ENCODE data around the gene B3GALT6. TPM values are rescaled to one million over a fixed set of nuclear protein-coding genes. Genes with fewer than 3 reads are reported as not detected.

B3GALT6 gene
- total RNA-seq, 2 donors from 2014 or later, result 18.4 to 35.6 TPM

DNA sequence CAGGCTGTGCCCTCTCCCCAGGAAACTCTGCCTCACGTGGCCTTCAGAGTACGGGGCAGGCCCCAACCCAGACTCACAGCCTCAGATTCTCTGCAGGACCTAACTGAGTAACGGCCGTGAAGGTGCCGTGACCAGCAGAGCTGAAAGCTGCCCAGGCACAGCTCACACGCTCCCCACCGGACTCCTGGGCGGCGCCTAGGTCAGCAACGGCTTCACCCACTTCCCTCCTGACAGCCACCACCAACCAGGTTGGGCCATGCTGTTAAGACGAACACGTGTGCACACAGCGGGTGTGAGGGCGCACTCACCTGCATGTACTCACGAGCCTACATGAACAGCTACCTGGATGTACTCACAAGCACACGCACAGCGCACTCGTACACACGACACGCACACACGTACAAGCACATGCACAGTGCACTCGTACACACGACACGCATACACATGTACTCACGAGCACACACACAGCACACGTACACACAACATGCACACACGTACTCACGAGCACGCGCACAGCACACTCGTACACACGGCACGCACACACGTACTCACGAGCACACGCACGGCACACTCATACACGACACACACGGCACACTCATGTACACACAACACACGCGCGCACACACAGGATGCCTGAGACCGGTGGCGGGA lies 9.3 kb upstream of the B3GALT6 start:
- Histone ChIP-seq H3K36me3 (replicated peaks in 1 of 2; ENCODE audit: insufficient read depth in 1 of 2, low read depth in 2 of 2) (peaks cover 15 to 25% of the 10 kb centered on the region in 2 donors), H3K27me3 (no peaks in the 10 kb centered on the region), H3K4me3 (no peak overlapping the region), H3K4me1 (no peaks in the 10 kb centered on the region), H3K27ac (no peak overlapping the region), H3K9me3 (no peaks in the 10 kb centered on the region)
- ATAC-seq (no peak), DNase-seq (no peak)
- intact Hi-C loops (cut with DNase I), result no loop called here
- WGBS, 2 donors, result 93 to 96% methylated on average over 36 to 44 of the region's 44 CpGs
- TF ChIP-seq POLR2A (IDR thresholded peaks at IDR 0.05) (no peak), CTCF (IDR thresholded peaks at IDR 0.05) (no peak)

DNA sequence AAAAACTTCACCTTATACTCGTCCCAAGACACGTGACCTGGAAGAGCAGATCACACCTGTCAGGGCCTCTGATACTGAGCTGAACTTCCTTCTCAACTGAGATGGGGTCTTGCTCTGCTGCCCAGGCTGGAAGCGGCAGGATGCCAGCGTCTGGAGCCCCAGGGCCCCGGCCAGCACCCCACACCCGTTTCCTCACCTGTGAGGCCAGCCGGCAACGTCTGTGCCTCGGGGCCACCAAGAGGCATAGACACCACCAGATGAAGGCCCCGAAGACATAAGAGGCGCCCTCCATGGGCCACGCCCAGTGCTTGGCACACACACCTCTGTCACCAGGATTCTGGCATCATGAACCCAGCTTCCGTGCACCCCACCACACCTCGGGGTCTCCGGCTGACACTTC lies 8.7 kb upstream of the B3GALT6 start:
- intact Hi-C loops (cut with DNase I), result no loop called here
- H3K4me1 ChIP-seq, result no peaks in the 10 kb centered on the region
- WGBS, 2 donors, result 95 to 100% methylated on average over 4 to 15 of the region's 15 CpGs

DNA sequence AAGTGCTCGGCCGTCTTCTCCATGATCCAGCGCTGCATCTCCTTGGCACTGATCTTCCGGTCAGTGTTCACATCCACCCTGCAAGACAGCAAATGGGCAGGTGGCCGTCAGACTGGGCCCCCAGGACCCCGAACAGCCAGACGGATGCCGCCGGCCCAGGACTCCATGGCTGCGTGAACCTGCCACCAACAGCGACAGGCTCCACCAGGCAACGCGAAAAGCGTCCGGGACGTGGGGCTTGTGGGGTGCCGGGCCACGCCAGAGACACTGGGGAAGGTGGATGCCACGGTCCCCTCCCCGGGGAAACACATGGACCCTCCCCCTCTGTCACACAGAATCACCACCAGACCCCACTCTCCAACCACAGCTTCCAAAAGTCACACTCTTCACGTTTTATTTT lies 8.1 kb upstream of the B3GALT6 start:
- no peaks in the 10 kb centered on the region for H3K9me3 ChIP-seq
- no peak overlapping the region for H3K4me3 ChIP-seq
- no peaks in the 10 kb centered on the region for H3K4me1 ChIP-seq
- ATAC-seq (no peak), DNase-seq (no peak)
- no peak for TF ChIP-seq POLR2A (IDR thresholded peaks at IDR 0.05)
- TF ChIP-seq CTCF (IDR thresholded peaks at IDR 0.05), result no peak
- peaks cover 20 to 31% of the 10 kb centered on the region in 2 donors for H3K36me3 ChIP-seq (replicated peaks in 1 of 2; ENCODE audit: insufficient read depth in 1 of 2, low read depth in 2 of 2)
- no peak overlapping the region for H3K27ac ChIP-seq
- intact Hi-C loops (cut with DNase I), result no loop called here
- H3K27me3 ChIP-seq, result no peaks in the 10 kb centered on the region
- WGBS, 2 donors, result 90 to 93% methylated on average over 11 to 21 of the region's 21 CpGs

More for the DNA sequence above, 8.7 kb upstream of the B3GALT6 start:
- DNase-seq, result no peak
- no peak overlapping the region for H3K4me3 ChIP-seq
- peaks cover 20 to 29% of the 10 kb centered on the region in 2 donors for H3K36me3 ChIP-seq (replicated peaks in 1 of 2; ENCODE audit: insufficient read depth in 1 of 2, low read depth in 2 of 2)
- ATAC-seq, result no peak
- TF ChIP-seq CTCF (IDR thresholded peaks at IDR 0.05) (no peak), POLR2A (IDR thresholded peaks at IDR 0.05) (no peak)
- H3K27me3 ChIP-seq, result no peaks in the 10 kb centered on the region
- H3K27ac ChIP-seq, result no peak overlapping the region
- no peaks in the 10 kb centered on the region for H3K9me3 ChIP-seq

DNA sequence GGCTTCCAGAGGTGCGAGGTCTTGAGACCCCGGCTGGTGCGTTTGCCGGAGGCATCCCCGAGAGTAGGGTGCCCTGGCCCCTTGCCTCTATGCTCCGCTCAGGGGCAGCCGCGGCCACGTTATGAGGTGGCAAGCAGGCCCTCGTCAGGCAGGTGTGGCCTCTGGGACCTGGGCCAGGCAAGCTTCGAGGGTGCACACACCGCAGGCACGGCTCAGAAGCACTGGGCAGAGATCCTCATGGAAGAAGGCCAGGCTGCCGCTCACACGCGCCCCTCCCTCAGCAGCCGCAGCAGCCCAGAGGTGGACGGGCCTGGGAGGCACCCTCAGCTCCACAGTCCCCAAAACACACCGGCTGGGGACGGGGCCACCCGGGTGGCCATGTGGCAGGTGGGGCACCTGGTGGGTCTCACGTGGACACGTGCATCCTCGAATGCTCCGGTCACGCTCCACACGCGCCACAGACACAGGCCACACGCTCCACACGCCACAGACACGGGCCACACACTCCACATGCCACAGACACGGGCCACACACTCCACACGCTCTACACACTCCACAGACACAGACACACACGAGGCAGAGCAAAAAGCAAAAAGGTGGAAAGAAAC lies 6.7 kb upstream of the B3GALT6 start:
- no peaks in the 10 kb centered on the region for H3K9me3 ChIP-seq
- H3K36me3 ChIP-seq (replicated peaks in 1 of 2; ENCODE audit: insufficient read depth in 1 of 2, low read depth in 2 of 2), result peaks cover 20 to 31% of the 10 kb centered on the region in 2 donors
- peaks cover 12% of the 10 kb centered on the region for H3K4me1 ChIP-seq
- intact Hi-C loops (cut with DNase I), result loop anchor here (5.0 kb wide), 1 partner anchor 108 kb away; the partner anchor contains the start of gene C1orf159
- H3K4me3 ChIP-seq, result no peak overlapping the region
- WGBS, 2 donors, result 84 to 96% methylated on average over 16 to 34 of the region's 34 CpGs
- TF ChIP-seq POLR2A (IDR thresholded peaks at IDR 0.05), result no peak
- no peak for TF ChIP-seq CTCF (IDR thresholded peaks at IDR 0.05)
- no peaks in the 10 kb centered on the region for H3K27me3 ChIP-seq
- no peak overlapping the region for H3K27ac ChIP-seq
- ATAC-seq (no peak), DNase-seq (no peak)

Data from body of pancreas (tissue), 4 donors.